KOPT-K1 (cell line): ENCODE measurements around the gene APOO.
A peak's percentile ranks its signal among the peaks of the same experiment; 100 is the strongest.
"Not testable (repeated sequence)": the region's sequence is repeated elsewhere in the genome, so short reads cannot be mapped to it uniquely, and the experiment has no call there.

ENCODE experiments used
- H3K27ac ChIP-seq: fragments of 200-600 bp; sonication (generic); 2 replicates; pipeline ENCODE4 v1.5.1; 2016; ENCODE audit warnings: antibody characterized with exemption, mild to moderate bottlenecking, low read depth, low read length; ENCODE audit not compliant: poor library complexity, severe bottlenecking
- H3K36me3 ChIP-seq: fragments of 200-600 bp; sonication (generic); 2 replicates; pipeline ENCODE4 v1.5.1; 2017; ENCODE audit warnings: antibody characterized with exemption, mild to moderate bottlenecking, low read length, moderate library complexity; ENCODE audit not compliant: insufficient read depth
- H3K9me3 ChIP-seq: fragments of 200-600 bp; sonication (generic); 2 replicates; pipeline ENCODE4 v1.5.1; 2017; ENCODE audit warnings: antibody characterized with exemption, low read length, mild to moderate bottlenecking; ENCODE audit not compliant: insufficient read depth, poor library complexity, severe bottlenecking

Gene APOO

DNA sequence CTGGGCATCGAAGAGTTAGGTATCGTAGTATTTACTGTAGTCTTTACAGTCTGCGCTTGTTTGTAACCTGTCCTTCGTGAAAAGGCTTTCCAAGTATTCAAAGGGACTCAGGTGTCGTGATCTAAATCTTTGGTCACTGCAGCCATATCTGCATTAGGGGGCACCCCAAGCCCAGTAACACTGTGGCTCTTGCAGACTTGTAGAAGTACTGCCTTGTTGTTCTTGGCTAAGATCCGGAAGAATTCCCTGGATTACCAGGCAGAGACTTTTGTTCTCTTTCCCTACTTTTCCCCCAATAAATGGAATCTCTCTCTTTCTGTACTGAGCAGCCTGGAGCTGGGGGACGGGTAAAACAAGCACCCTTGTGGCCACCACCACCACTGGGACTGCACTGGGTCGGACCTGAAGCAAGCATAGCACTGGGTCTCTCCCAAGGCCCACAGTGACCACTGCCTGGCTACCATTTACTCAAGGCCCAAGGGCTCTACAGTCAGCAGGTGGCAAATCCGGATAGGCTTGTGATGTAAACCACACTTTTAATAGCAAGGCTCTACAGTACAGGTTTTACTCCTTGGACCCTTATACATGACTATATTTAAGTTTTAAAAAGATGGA is 12.1 kb upstream of the APOO start:
- Histone ChIP-seq H3K27ac (no peak overlapping the region), H3K9me3 (no peaks in the 10 kb centered on the region), H3K36me3 (no peaks in the 10 kb centered on the region)

DNA sequence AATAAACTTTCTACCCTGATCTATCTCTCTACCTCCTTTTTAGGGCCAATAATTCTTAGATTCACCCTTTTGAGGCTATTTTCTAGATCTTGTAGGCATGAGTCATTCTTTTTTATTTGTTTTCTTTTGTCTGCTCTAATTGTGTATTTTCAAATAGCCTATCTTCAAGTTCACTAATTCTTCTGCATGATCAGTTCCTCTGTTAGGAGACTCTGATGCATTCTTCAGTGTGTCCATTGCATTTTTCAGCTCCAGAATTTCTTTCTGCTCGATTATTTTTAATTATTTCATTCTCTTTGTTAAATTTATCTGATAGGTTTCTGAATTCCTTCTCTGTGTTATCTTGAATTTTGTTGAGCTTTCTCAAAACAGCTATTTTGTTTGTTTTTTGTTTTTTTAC is 11.4 kb upstream of the APOO start:
- no peaks in the 10 kb centered on the region for H3K9me3 ChIP-seq
- no peaks in the 10 kb centered on the region for H3K36me3 ChIP-seq
- H3K27ac ChIP-seq, result no peak overlapping the region

- no peaks in the 10 kb centered on the region for H3K36me3 ChIP-seq
- H3K27ac ChIP-seq, result no peak overlapping the region
- H3K9me3 ChIP-seq, result no peaks in the 10 kb centered on the region
Measured at GRCh38 chrX:23911126-23911835, 3.5 kb upstream of the APOO start.

GRCh38 chrX:23908219-23909004 is 674 bp upstream of the APOO start:
- peak overlapping the region; percentile 92 for H3K27ac ChIP-seq
- H3K36me3 ChIP-seq, result no peaks in the 10 kb centered on the region
- H3K9me3 ChIP-seq, result no peaks in the 10 kb centered on the region

DNA sequence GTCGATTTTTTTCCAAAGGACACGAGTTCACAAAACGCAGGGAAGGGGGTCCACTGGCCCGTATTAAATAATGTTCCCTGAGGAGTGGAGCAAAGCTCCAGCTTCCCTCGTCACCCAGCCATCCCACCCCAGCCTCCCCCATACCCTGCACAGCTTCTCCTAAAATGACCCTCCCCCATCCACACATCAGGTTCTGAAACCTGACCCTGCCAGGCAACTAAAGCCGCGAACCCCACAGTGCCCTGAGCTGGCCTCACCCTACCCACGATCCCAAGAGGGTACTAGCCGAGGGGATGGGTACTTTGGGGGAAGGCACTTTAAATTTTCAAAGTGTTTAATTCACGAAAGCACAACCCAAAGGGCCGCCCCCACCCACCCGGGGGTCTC is 634 bp downstream of the APOO start:
- Histone ChIP-seq H3K27ac (peak overlapping the region; percentile 92), H3K9me3 (no peaks in the 10 kb centered on the region), H3K36me3 (no peaks in the 10 kb centered on the region)

DNA sequence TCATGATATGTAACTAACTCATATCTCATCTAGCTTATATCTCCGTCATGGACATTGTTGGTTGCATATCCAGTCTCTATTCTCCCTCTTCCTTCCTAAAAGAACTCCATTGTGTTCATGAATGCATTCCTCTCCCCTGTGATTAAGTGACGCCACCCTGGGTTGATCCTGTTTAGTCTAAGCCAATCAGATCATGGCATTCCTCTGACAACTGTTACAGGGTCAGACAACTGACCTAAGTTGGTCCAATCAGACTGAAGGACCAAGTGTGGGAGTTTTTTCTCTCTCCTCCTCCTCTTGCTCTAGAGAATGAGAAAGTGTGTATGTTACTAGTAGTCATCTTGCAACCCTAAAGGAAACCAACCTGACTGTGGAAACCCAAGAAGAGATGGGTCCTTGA is 3.6 kb downstream of the APOO start:
- Histone ChIP-seq H3K9me3 (no peaks in the 10 kb centered on the region), H3K27ac (no peak overlapping the region)

DNA sequence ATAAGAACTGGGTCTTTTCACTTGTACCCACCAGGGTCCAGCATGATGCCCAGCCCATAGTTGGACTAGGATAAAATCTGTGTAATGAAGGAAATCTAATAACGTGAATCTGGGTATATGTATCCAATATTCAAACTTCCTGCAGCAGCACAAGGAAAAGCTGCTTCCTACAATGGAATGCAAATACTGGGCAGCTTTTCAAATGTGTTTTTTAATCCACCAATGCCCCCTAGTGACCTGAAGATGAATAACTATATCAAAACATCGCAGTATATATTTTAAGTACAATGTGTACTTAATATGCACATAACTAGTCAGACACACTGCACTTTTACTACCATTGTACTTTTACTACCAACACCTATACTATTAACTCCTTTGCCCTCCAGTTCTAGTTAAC is 5.3 kb downstream of the APOO start:
- H3K27ac ChIP-seq, result no peak overlapping the region

More for the DNA sequence above, 3.6 kb downstream of the APOO start:
- no peaks in the 10 kb centered on the region for H3K36me3 ChIP-seq

DNA sequence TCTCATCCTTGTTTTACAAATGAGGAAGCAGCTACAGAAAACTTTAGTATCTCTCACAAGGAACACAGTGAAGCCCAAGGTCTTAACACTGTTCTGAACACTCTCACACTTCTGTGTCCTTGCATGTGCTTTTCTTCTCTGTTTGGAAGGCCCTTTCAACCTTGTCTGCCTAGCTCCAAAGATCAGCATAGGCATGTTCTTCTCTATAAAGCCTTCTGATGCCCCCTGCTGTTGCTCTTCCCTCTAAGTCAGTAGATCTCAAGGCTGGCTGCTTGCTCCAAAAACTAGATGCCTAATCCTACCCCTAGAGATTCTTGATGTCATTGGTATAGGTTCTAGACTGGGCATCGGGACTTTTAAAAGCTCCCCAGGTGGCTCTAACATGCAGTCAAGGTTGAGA is 5.9 kb downstream of the APOO start:
- H3K36me3 ChIP-seq, result no peaks in the 10 kb centered on the region
- H3K27ac ChIP-seq, result peak overlapping the region; percentile 31
- H3K9me3 ChIP-seq, result no peaks in the 10 kb centered on the region

More for the DNA sequence above, 5.3 kb downstream of the APOO start:
- Histone ChIP-seq H3K36me3 (no peaks in the 10 kb centered on the region), H3K9me3 (no peaks in the 10 kb centered on the region)

DNA sequence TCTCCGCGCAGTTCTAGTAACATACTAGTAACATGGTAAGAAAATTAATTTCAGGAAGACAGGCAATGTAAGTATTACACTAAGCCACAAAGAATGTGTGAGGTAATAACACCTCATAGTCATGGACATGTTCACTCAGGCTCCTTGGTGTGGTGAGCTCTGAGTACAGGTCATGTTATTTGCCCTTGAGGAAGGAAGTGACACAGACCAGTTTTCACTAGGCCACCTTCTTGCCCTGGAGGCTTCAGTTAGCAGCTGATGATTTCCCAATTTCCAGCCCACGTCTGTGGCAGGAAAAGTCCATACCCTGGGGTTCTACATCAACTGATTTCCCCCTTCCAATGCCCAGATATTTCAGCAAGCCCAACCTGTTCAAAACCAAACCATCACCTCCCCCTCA is 6.7 kb downstream of the APOO start:
- Histone ChIP-seq H3K9me3 (no peaks in the 10 kb centered on the region), H3K36me3 (no peaks in the 10 kb centered on the region), H3K27ac (peak overlapping the region; percentile 31)

DNA sequence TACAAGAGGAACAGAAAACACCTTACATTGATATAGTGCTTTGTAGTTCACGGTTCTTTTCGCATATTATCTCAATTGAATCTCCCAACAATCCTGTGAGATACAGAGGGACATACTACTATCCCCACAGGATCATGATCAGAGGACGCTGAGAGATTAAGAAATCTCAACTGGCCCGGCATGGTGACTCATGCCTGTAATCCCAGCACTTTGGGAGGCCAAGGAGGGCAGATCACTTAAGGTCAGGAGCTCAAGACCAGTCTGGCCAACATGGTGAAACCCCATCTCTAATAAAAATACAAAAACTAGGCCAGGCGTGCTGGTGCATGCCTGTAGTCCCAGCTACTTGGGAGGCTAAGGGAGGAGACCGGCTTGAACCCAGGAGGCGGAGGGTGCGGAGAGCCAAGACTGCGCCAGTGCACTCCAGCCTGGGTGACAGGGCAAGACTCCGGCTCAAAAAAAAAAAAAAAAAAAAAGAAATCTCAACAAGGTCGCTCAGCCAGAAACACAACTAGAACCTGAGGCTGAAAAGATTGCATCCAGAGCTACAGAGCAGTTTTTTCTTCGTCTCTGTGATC is 7.4 kb downstream of the APOO start:
- Histone ChIP-seq H3K36me3 (no peaks in the 10 kb centered on the region), H3K9me3 (no peaks in the 10 kb centered on the region), H3K27ac (no peak overlapping the region)

GRCh38 chrX:23898412-23898959 is 9.3 kb downstream of the APOO start:
- no peak overlapping the region for H3K27ac ChIP-seq
- H3K36me3 ChIP-seq, result no peaks in the 10 kb centered on the region
- no peaks in the 10 kb centered on the region for H3K9me3 ChIP-seq

GRCh38 chrX:23896981-23897380 is 10.8 kb downstream of the APOO start:
- H3K9me3 ChIP-seq, result no peaks in the 10 kb centered on the region
- no peak overlapping the region for H3K27ac ChIP-seq
- no peaks in the 10 kb centered on the region for H3K36me3 ChIP-seq

GRCh38 chrX:23896539-23896938 is 11.2 kb downstream of the APOO start:
- not testable (repeated sequence) for H3K36me3 ChIP-seq, H3K9me3 ChIP-seq, H3K27ac ChIP-seq

DNA sequence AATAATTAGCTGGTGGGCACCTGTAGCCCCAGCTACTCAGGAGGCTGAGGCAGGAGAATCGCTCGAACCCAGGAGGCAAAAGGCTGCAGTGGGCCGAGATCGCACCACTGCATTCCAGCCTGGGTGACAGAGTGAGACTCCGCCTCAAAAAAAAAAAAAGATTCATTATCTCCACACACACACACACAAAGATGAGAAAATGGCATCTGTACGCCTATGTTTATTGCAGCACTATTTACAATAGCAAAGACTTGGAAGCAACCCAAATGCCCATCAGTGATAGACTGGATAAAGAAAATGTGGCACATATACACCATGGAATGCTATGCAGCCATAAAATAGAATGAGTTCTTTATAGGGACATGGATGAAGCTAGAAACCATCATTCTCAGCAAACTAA is 12.7 kb downstream of the APOO start:
- not testable (repeated sequence) for H3K9me3 ChIP-seq, H3K27ac ChIP-seq, H3K36me3 ChIP-seq

GRCh38 chrX:23890933-23891332 is 16.8 kb downstream of the APOO start:
- no peaks in the 10 kb centered on the region for H3K9me3 ChIP-seq
- no peaks in the 10 kb centered on the region for H3K36me3 ChIP-seq
- H3K27ac ChIP-seq, result no peak overlapping the region
